ENCODE data around the gene SRD5A2. TPM values are rescaled to one million over a fixed set of nuclear protein-coding genes. Genes with fewer than 3 reads are reported as not detected.

SRD5A2 gene
- total RNA-seq, 1 donor from 2014 or later, result not detected

- DNase-seq, result no peak
- H3K36me3 Mint-ChIP-seq (ENCODE audit: unreplicated experiment), result no peaks in the 10 kb centered on the region
- H3K27me3 Mint-ChIP-seq (ENCODE audit: unreplicated experiment), result no peaks in the 10 kb centered on the region
- TF ChIP-seq CTCF (IDR thresholded peaks at IDR 0.05; ENCODE audit: partially characterized antibody, unreplicated experiment), result no peak
- H3K9me3 Mint-ChIP-seq (ENCODE audit: unreplicated experiment), result no peaks in the 10 kb centered on the region
- H3K4me1 Mint-ChIP-seq (ENCODE audit: low read depth, unreplicated experiment), result no peaks in the 10 kb centered on the region
- no peak overlapping the region for H3K4me3 Mint-ChIP-seq (ENCODE audit: unreplicated experiment)
- no peak overlapping the region for H3K27ac Mint-ChIP-seq (ENCODE audit: unreplicated experiment)
These were observed 105.0 kb downstream of the SRD5A2 start for GRCh38 chr2:31475692-31476091.

- H3K9me3 Mint-ChIP-seq (ENCODE audit: unreplicated experiment), result no peaks in the 10 kb centered on the region
- H3K36me3 Mint-ChIP-seq (ENCODE audit: unreplicated experiment), result no peaks in the 10 kb centered on the region
- no peak for TF ChIP-seq CTCF (IDR thresholded peaks at IDR 0.05; ENCODE audit: partially characterized antibody, unreplicated experiment)
- H3K4me1 Mint-ChIP-seq (ENCODE audit: low read depth, unreplicated experiment), result no peaks in the 10 kb centered on the region
- no peaks in the 10 kb centered on the region for H3K27me3 Mint-ChIP-seq (ENCODE audit: unreplicated experiment)
- no peak overlapping the region for H3K4me3 Mint-ChIP-seq (ENCODE audit: unreplicated experiment)
- DNase-seq, result no peak
- no peak overlapping the region for H3K27ac Mint-ChIP-seq (ENCODE audit: unreplicated experiment)
These were observed 106.4 kb downstream of the SRD5A2 start for GRCh38 chr2:31474296-31474695.

Other genes starting within 250 kb of the SRD5A2 start
- gene XDH, start 166.2 kb downstream of the SRD5A2 start, total RNA-seq (ENCODE audit: unreplicated experiment), result 1.3 TPM

Measured in glutamatergic neuron (in vitro differentiated cells).